K562 (cell line): ENCODE measurements around the gene IL23A. TPM values are rescaled to one million over a fixed set of nuclear protein-coding genes. Genes with fewer than 3 reads are reported as not detected.

Source experiments
- ARID1B ChIP-seq: fragments of 450-650 bp; IDR thresholded peaks from 2 replicates; pipeline ENCODE4 v1.6.1; 2016; ENCODE audit warnings: antibody characterized with exemption, mild to moderate bottlenecking, inconsistent platforms
- DEAF1 ChIP-seq: fragments of 450-650 bp; formaldehyde crosslinking; IDR thresholded peaks from 2 replicates; pipeline ENCODE4 v1.4.0; 2020; ENCODE audit warnings: mild to moderate bottlenecking, moderate library complexity
- DLX4 ChIP-seq: fragments of 250-450 bp; sonication (Bioruptor Pico); IDR thresholded peaks from 2 replicates; pipeline ENCODE4 v1.6.1; 2021; ENCODE audit warnings: mild to moderate bottlenecking
- DPF2 ChIP-seq: fragments of 450-650 bp; IDR thresholded peaks from 2 replicates; pipeline ENCODE4 v1.6.1; 2016
- HDAC3 ChIP-seq: fragments of 450-650 bp; IDR thresholded peaks from 2 replicates; pipeline ENCODE4 v1.6.1; 2018; ENCODE audit warnings: borderline replicate concordance, mild to moderate bottlenecking, moderate library complexity; ENCODE audit not compliant: partially characterized antibody
- L3MBTL2 ChIP-seq: fragments of 450-650 bp; IDR thresholded peaks from 2 replicates; pipeline ENCODE4 v1.6.1; 2016; ENCODE audit warnings: mild to moderate bottlenecking, moderate library complexity
- MEF2D ChIP-seq: conservative IDR thresholded peaks from 2 replicates; pipeline ENCODE4 v1.6.1; 2016; ENCODE audit warnings: low read depth, missing genetic modification characterization, missing compliant biosample characterization
- MNT ChIP-seq, 2 experiments: fragments of 450-650 bp; conservative IDR thresholded peaks; 2 replicates each; pipeline ENCODE4 v1.6.1; 2017; ENCODE audit warnings: mild to moderate bottlenecking in 2 of 2, moderate library complexity in 2 of 2
- NCOR1 ChIP-seq: fragments of 450-650 bp; IDR thresholded peaks from 2 replicates; pipeline ENCODE4 v1.6.1; 2016; ENCODE audit warnings: mild to moderate bottlenecking, moderate library complexity
- NFIC ChIP-seq: fragments of 450-650 bp; IDR thresholded peaks from 2 replicates; pipeline ENCODE4 v1.6.1; 2017; ENCODE audit warnings: mild to moderate bottlenecking, inconsistent platforms
- PHF21A ChIP-seq: fragments of 450-650 bp; IDR thresholded peaks from 2 replicates; pipeline ENCODE4 v1.6.1; 2017; ENCODE audit warnings: low read depth, borderline replicate concordance
- SAP30 ChIP-seq: fragments of 200-600 bp; sonication (generic); IDR thresholded peaks from 2 replicates; pipeline ENCODE4 v1.6.1; 2012; ENCODE audit warnings: borderline replicate concordance, low read depth, mild to moderate bottlenecking, moderate library complexity, low read length, control low read depth, inconsistent platforms; ENCODE audit not compliant: insufficient read depth, poor library complexity, severe bottlenecking
- STAT5A ChIP-seq: IDR thresholded peaks from 2 replicates; pipeline ENCODE4 v1.6.1; 2012; ENCODE audit warnings: low read length, inconsistent platforms, borderline replicate concordance
- YY1 ChIP-seq, 3 experiments: IDR thresholded peaks; 2 replicates each; pipeline ENCODE4 v1.6.1; 2011; ENCODE audit warnings: low read length in 2 of 3, mild to moderate bottlenecking in 2 of 3, moderate library complexity in 2 of 3, borderline replicate concordance in 1 of 3, control low read depth in 1 of 3, low read depth in 1 of 3; ENCODE audit not compliant: insufficient read depth in 3 of 3, insufficient replicate concordance in 2 of 3, control insufficient read depth in 1 of 3, insufficient read length in 1 of 3; ENCODE audit errors: extremely low read depth in 1 of 3
- ZNF316 ChIP-seq: fragments of 450-650 bp; IDR thresholded peaks from 2 replicates; pipeline ENCODE4 v1.6.1; 2016
- ZNF639 ChIP-seq, 2 experiments: fragments of 200-800 bp in 1 of 2; sonication (Bioruptor generic) in 1 of 2; sonication (generic) in 1 of 2; formaldehyde crosslinking in 1 of 2; IDR thresholded peaks in 1 of 2; conservative IDR thresholded peaks in 1 of 2; 2 replicates each; pipeline versions ENCODE4 v1.5.0 to v1.6.1; 2016 to 2020; ENCODE audit warnings: missing compliant biosample characterization in 1 of 2, missing genetic modification characterization in 1 of 2, missing genetic modification reagents in 1 of 2
- polyA plus RNA-seq, 8 experiments: library from polyadenylated mRNA; depleted of rRNA in 4 of 8; stranded (reverse) in 5 of 8; unstranded in 3 of 8; fragments of >200 nt; fragmentation: Nextera tagmentation in 2 of 8; fragmentation: Illumina TruSeq in 1 of 8; extraction: Ambion mirVana in 2 of 8; extraction: Trizol in 1 of 8; gene quantifications; 2 replicates each; pipeline versions ENCODE4 v1.2.1 to v1.2.3, GENCODE V29; 2011 to 2014; ENCODE audit warnings: inconsistent platforms in 1 of 8, missing spikeins in 1 of 8
- total RNA-seq, 7 experiments: library from RNA; depleted of rRNA in 6 of 7; stranded (reverse); fragments of >200 nt in 6 of 7; fragmentation: Illumina TruSeq in 2 of 7; extraction: Trizol in 2 of 7; gene quantifications; 2 replicates each; pipeline versions ENCODE4 v1.2.1 to v1.2.3, GENCODE V29; 2011 to 2021; ENCODE audit warnings: low replicate concordance in 1 of 7

The IL23A gene
- total and polyA plus RNA-seq, 9 of the 15 experiments (the other 6 are each of a cell fraction or from before 2014, with no cell fraction given), result 4.4 to 37.2 (median 9.6) TPM

- peak; percentile 50; the same call in 1 of the 2 replicates for TF ChIP-seq L3MBTL2
- no peak for TF ChIP-seq DEAF1 (CRISPR knock-in tag)
- peak; percentile 94 for TF ChIP-seq ZNF316
- TF ChIP-seq DPF2, result peak; percentile 47
- TF ChIP-seq MNT (conservative IDR thresholded peaks at IDR 0.05), result 0 out of 4 replicates have a peak, but pooled peaks of 1 of the 2 experiments have one; percentile 31
- peak; percentile 42; the same call in 1 of the 2 replicates for TF ChIP-seq NFIC
- peak; percentile 62; the same call in 1 of the 2 replicates for TF ChIP-seq NCOR1
- no peak for TF ChIP-seq HDAC3
- peak in 1 of 3 experiments; percentile 13 for TF ChIP-seq YY1 (IDR thresholded peaks at IDR 0.05; ENCODE audit: borderline replicate concordance in 1 of 3, control insufficient read depth in 1 of 3, extremely low read depth in 1 of 3, insufficient read depth in 3 of 3, insufficient read length in 1 of 3, insufficient replicate concordance in 2 of 3, low read depth in 1 of 3, low read length in 2 of 3)
- no peak for TF ChIP-seq SAP30
- TF ChIP-seq ZNF639 (CRISPR knock-in tag; conservative IDR thresholded peaks at IDR 0.05 in 1 of 2, IDR thresholded peaks at IDR 0.05 in 1 of 2), result 0 out of 4 replicates have a peak, but pooled peaks of 1 of the 2 experiments have one; percentile 50
- 0 out of 2 replicates have a peak, but pooled peaks have one; percentile 18 for TF ChIP-seq MEF2D (tag)
- TF ChIP-seq ARID1B, result peak; percentile 85
- no peak for TF ChIP-seq DLX4 (CRISPR knock-in tag)
- TF ChIP-seq PHF21A, result no peak
- 0 out of 2 replicates have a peak, but pooled peaks have one; percentile 17 for TF ChIP-seq STAT5A
Observed at GRCh38 chr12:56375598-56376434, 37.1 kb downstream of the IL23A start (continued).
